MM.1S (cell line): ENCODE results near the gene PRKCB.

Source experiments
- EZH2 ChIP-seq: fragments of 300-600 bp; sonication (generic); optimal IDR thresholded peaks from 2 replicates; pipeline ENCODE3; 2017; ENCODE audit warnings: low read depth, mild to moderate bottlenecking, antibody characterized with exemption, low read length, mixed read lengths
- TF ChIP-seq, protein P1 (sequence below): fragments of 300-600 bp; sonication (generic); IDR thresholded peaks from 2 replicates; pipeline ENCODE4 v1.5.1; 2016; ENCODE audit warnings: antibody characterized with exemption, low read length, mixed read lengths

DNA sequence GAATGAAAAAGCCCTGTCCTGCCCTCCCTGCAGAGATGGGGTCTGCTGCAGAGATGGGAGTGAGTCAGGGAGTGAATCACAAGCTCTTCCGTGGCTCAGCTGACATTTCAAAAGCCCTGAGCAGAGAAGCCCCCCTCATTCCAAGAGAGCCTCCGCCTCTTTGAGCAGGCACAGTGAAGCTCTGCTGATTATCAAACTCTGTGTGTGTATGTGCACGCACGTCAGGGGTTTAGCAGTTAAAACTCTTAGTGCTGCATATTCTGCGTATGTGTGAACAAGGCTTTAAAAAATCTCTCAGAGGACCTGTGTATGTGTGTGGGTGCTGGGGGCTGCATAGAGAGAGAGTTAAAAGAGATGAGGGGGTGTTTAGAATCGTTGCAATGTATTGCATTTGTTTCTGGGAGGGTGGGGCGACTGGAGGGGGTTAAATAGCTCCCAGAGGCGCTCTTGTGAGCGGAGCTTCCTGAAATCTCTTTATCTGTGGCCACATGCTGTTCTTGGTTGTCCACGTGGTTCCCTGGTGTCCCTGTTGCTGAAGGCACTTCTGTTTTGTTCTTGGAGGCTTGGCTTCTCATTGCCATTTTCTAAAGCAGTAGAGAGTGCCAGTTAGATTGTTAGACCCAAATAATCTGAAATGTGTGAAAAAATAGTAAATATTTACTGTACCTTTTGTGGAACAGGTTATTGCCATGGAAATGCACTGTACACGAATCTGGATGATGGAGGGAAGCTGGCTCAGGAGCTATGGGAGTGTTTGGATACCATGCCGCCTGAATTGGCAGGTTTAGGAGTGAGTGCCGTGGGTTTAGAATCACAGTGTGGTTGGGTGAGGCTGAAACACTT lies 116.6 kb downstream of the PRKCB start:
- TF ChIP-seq, protein P1, sequence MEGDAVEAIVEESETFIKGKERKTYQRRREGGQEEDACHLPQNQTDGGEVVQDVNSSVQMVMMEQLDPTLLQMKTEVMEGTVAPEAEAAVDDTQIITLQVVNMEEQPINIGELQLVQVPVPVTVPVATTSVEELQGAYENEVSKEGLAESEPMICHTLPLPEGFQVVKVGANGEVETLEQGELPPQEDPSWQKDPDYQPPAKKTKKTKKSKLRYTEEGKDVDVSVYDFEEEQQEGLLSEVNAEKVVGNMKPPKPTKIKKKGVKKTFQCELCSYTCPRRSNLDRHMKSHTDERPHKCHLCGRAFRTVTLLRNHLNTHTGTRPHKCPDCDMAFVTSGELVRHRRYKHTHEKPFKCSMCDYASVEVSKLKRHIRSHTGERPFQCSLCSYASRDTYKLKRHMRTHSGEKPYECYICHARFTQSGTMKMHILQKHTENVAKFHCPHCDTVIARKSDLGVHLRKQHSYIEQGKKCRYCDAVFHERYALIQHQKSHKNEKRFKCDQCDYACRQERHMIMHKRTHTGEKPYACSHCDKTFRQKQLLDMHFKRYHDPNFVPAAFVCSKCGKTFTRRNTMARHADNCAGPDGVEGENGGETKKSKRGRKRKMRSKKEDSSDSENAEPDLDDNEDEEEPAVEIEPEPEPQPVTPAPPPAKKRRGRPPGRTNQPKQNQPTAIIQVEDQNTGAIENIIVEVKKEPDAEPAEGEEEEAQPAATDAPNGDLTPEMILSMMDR: no peak
- no peak for TF ChIP-seq EZH2
